K562 (cell line): ENCODE data around the gene ZBTB22. TPM values are rescaled to one million over a fixed set of nuclear protein-coding genes. Genes with fewer than 3 reads are reported as not detected.

Experiments used
- DIDO1 ChIP-seq: fragments of 450-650 bp; IDR thresholded peaks from 2 replicates; pipeline ENCODE4 v1.6.1; 2016; ENCODE audit warnings: low read depth, missing biosample characterization, missing genetic modification characterization
- FOXK1 ChIP-seq: sonication (generic); formaldehyde crosslinking; IDR thresholded peaks from 2 replicates; pipeline ENCODE4 v1.8.0; 2022; ENCODE audit warnings: missing genetic modification reagents, mild to moderate bottlenecking, borderline replicate concordance
- HDAC2 ChIP-seq: fragments of 450-650 bp; IDR thresholded peaks from 2 replicates; pipeline ENCODE4 v1.6.1; 2016; ENCODE audit warnings: mild to moderate bottlenecking
- ILF3 ChIP-seq: fragments of 450-650 bp; IDR thresholded peaks from 2 replicates; pipeline ENCODE4 v1.6.1; 2018; ENCODE audit warnings: antibody characterized with exemption, mild to moderate bottlenecking, moderate library complexity, borderline replicate concordance
- KAT2B ChIP-seq: IDR thresholded peaks from one replicate; pipeline ENCODE4 v1.6.1; 2012; ENCODE audit warnings: low read depth, mild to moderate bottlenecking, control low read depth, inconsistent platforms, low read length, moderate library complexity
- KDM5B ChIP-seq: fragments of 200-600 bp; sonication (generic); IDR thresholded peaks from 2 replicates; pipeline ENCODE4 v1.6.1; 2012; ENCODE audit warnings: low read depth, mild to moderate bottlenecking, moderate library complexity, low read length, control low read depth, inconsistent platforms; ENCODE audit not compliant: insufficient replicate concordance
- MECOM ChIP-seq: fragments of 250-450 bp; sonication (Bioruptor Pico); IDR thresholded peaks from 2 replicates; pipeline ENCODE4 v1.8.0; 2022; ENCODE audit warnings: inconsistent platforms
- NCOA1 ChIP-seq: fragments of 450-650 bp; IDR thresholded peaks from 2 replicates; pipeline ENCODE4 v1.6.1; 2016; ENCODE audit warnings: low read depth
- RB1 ChIP-seq: fragments of 450-650 bp; IDR thresholded peaks from 2 replicates; pipeline ENCODE4 v1.6.1; 2017; ENCODE audit warnings: low read depth, mild to moderate bottlenecking
- RFX7 ChIP-seq: fragments of 250-450 bp; sonication (Bioruptor Pico); IDR thresholded peaks from 2 replicates; pipeline ENCODE4 v1.5.1; 2021; ENCODE audit warnings: mild to moderate bottlenecking
- ZNF197 ChIP-seq: fragments of 200-800 bp; sonication (Bioruptor generic); IDR thresholded peaks from 2 replicates; pipeline ENCODE4 v1.6.1; 2016; ENCODE audit warnings: low read depth, missing genetic modification characterization, missing compliant biosample characterization
- ZNF551 ChIP-seq: fragments of 250-450 bp; sonication (Bioruptor Pico); IDR thresholded peaks from 2 replicates; pipeline ENCODE4 v1.5.0; 2021; ENCODE audit warnings: mild to moderate bottlenecking, moderate library complexity
- ZNF717 ChIP-seq: fragments of 250-450 bp; sonication (Bioruptor Pico); IDR thresholded peaks from 2 replicates; pipeline ENCODE4 v1.5.0; 2021
- ZSCAN32 ChIP-seq: fragments of 450-650 bp; formaldehyde crosslinking; IDR thresholded peaks from 2 replicates; pipeline ENCODE4 v1.4.0; 2020; ENCODE audit warnings: mild to moderate bottlenecking, moderate library complexity
- polyA plus RNA-seq, 8 experiments: library from polyadenylated mRNA; depleted of rRNA in 4 of 8; stranded (reverse) in 5 of 8; unstranded in 3 of 8; fragments of >200 nt; fragmentation: Nextera tagmentation in 2 of 8; fragmentation: Illumina TruSeq in 1 of 8; extraction: Ambion mirVana in 2 of 8; extraction: Trizol in 1 of 8; gene quantifications; 2 replicates each; pipeline versions ENCODE4 v1.2.1 to v1.2.3, GENCODE V29; 2011 to 2014; ENCODE audit warnings: inconsistent platforms in 1 of 8, missing spikeins in 1 of 8
- total RNA-seq, 7 experiments: library from RNA; depleted of rRNA in 6 of 7; stranded (reverse); fragments of >200 nt in 6 of 7; fragmentation: Illumina TruSeq in 2 of 7; extraction: Trizol in 2 of 7; gene quantifications; 2 replicates each; pipeline versions ENCODE4 v1.2.1 to v1.2.3, GENCODE V29; 2011 to 2021; ENCODE audit warnings: low replicate concordance in 1 of 7
- TF ChIP-seq, protein P1 (sequence below): sonication (generic); formaldehyde crosslinking; IDR thresholded peaks from 2 replicates; pipeline ENCODE4 v1.8.1; 2023; ENCODE audit warnings: missing genetic modification reagents, mild to moderate bottlenecking, borderline replicate concordance
- TF ChIP-seq, protein P2 (sequence below): sonication (generic); formaldehyde crosslinking; IDR thresholded peaks from 2 replicates; pipeline ENCODE4 v1.8.0; 2022; ENCODE audit warnings: mild to moderate bottlenecking, missing genetic modification reagents, borderline replicate concordance
- TF ChIP-seq, protein P3 (sequence below): fragments of 250-450 bp; sonication (Bioruptor Pico); IDR thresholded peaks from 2 replicates; pipeline ENCODE4 v1.4.0; 2020; ENCODE audit warnings: borderline replicate concordance
- TF ChIP-seq, protein P4 (sequence below): sonication (generic); formaldehyde crosslinking; IDR thresholded peaks from 2 replicates; pipeline ENCODE4 v1.8.0; 2022; ENCODE audit warnings: mild to moderate bottlenecking, missing genetic modification reagents

ZBTB22 gene
- total and polyA plus RNA-seq, 9 of the 15 experiments (the other 6 are each of a cell fraction or from before 2014, with no cell fraction given), result 0.21 to 11.9 (median 7.1) TPM

DNA sequence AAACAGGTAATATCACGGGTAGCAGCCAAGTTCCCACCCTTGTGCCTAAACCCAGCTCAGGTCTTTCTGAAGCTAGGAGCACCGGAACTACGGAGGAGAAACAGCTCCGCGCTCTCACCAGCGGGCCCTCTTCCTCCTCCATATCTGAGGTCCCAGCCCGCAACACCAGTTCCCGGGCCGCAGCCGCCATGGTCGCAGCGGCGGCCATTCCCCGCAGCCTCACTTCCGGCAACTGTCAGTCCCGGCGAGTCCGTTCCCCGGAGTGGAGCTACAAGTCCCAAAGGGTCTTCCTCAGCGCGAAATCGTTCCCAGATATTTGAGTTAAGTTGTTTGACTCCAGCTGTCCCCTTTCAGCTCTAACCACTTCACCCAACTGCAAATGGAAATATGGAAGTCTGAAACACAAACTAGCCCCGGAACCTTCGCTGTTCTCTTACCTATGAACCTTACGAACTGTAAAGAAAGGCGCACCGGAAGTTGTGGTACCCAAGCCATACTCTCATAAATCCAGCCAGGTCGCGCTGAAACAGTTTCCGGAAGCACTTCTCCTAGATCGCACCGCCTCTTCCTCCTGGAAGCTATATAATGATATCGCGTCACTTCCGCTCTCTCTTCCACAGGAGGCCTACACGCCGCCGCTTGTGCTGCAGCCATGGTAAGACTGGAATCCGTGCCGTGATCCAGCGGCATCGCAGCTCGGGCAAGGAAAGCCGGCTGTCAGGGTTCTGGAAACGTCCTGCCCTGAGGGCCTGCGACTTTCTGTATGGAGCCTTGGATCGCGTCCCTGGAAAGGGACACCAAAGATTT lies 45.9 kb downstream of the ZBTB22 start, which contains the start of the genes RPS18 and VPS52 (continued):
- TF ChIP-seq, protein P1, sequence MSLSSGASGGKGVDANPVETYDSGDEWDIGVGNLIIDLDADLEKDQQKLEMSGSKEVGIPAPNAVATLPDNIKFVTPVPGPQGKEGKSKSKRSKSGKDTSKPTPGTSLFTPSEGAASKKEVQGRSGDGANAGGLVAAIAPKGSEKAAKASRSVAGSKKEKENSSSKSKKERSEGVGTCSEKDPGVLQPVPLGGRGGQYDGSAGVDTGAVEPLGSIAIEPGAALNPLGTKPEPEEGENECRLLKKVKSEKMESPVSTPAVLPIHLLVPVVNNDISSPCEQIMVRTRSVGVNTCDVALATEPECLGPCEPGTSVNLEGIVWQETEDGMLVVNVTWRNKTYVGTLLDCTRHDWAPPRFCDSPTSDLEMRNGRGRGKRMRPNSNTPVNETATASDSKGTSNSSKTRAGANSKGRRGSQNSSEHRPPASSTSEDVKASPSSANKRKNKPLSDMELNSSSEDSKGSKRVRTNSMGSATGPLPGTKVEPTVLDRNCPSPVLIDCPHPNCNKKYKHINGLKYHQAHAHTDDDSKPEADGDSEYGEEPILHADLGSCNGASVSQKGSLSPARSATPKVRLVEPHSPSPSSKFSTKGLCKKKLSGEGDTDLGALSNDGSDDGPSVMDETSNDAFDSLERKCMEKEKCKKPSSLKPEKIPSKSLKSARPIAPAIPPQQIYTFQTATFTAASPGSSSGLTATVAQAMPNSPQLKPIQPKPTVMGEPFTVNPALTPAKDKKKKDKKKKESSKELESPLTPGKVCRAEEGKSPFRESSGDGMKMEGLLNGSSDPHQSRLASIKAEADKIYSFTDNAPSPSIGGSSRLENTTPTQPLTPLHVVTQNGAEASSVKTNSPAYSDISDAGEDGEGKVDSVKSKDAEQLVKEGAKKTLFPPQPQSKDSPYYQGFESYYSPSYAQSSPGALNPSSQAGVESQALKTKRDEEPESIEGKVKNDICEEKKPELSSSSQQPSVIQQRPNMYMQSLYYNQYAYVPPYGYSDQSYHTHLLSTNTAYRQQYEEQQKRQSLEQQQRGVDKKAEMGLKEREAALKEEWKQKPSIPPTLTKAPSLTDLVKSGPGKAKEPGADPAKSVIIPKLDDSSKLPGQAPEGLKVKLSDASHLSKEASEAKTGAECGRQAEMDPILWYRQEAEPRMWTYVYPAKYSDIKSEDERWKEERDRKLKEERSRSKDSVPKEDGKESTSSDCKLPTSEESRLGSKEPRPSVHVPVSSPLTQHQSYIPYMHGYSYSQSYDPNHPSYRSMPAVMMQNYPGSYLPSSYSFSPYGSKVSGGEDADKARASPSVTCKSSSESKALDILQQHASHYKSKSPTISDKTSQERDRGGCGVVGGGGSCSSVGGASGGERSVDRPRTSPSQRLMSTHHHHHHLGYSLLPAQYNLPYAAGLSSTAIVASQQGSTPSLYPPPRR (CRISPR knock-in tag), result no peak; the same call in 1 of the 2 replicates
- TF ChIP-seq, protein P2, sequence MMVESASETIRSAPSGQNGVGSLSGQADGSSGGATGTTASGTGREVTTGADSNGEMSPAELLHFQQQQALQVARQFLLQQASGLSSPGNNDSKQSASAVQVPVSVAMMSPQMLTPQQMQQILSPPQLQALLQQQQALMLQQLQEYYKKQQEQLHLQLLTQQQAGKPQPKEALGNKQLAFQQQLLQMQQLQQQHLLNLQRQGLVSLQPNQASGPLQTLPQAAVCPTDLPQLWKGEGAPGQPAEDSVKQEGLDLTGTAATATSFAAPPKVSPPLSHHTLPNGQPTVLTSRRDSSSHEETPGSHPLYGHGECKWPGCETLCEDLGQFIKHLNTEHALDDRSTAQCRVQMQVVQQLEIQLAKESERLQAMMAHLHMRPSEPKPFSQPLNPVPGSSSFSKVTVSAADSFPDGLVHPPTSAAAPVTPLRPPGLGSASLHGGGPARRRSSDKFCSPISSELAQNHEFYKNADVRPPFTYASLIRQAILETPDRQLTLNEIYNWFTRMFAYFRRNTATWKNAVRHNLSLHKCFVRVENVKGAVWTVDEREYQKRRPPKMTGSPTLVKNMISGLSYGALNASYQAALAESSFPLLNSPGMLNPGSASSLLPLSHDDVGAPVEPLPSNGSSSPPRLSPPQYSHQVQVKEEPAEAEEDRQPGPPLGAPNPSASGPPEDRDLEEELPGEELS (CRISPR knock-in tag), result peak; percentile 58; the same call in 1 of the 2 replicates
- TF ChIP-seq RB1, result peak; percentile 67
- peak; percentile 83 for TF ChIP-seq KAT2B
- TF ChIP-seq DIDO1 (tag), result peak; percentile 93
- TF ChIP-seq, protein P3, sequence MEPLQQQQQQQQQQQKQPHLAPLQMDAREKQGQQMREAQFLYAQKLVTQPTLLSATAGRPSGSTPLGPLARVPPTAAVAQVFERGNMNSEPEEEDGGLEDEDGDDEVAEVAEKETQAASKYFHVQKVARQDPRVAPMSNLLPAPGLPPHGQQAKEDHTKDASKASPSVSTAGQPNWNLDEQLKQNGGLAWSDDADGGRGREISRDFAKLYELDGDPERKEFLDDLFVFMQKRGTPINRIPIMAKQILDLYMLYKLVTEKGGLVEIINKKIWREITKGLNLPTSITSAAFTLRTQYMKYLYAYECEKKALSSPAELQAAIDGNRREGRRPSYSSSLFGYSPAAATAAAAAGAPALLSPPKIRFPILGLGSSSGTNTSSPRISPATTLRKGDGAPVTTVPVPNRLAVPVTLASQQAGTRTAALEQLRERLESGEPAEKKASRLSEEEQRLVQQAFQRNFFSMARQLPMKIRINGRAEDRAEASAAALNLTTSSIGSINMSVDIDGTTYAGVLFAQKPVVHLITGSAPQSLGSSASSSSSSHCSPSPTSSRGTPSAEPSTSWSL (CRISPR knock-in tag), result no peak
- 0 out of 2 replicates have a peak, but pooled peaks have one; percentile 58 for TF ChIP-seq ZSCAN32 (CRISPR knock-in tag)
- TF ChIP-seq KDM5B, result peak; percentile 100
- peak; percentile 100 for TF ChIP-seq NCOA1
- TF ChIP-seq, protein P4, sequence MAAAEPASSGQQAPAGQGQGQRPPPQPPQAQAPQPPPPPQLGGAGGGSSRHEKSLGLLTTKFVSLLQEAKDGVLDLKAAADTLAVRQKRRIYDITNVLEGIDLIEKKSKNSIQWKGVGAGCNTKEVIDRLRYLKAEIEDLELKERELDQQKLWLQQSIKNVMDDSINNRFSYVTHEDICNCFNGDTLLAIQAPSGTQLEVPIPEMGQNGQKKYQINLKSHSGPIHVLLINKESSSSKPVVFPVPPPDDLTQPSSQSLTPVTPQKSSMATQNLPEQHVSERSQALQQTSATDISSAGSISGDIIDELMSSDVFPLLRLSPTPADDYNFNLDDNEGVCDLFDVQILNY (CRISPR knock-in tag), result no peak
- TF ChIP-seq MECOM (CRISPR knock-in tag), result peak; percentile 71
- TF ChIP-seq RFX7, result no peak
- TF ChIP-seq FOXK1 (CRISPR knock-in tag), result peak; percentile 88
- TF ChIP-seq ZNF197 (CRISPR knock-in tag), result peak; percentile 89
- TF ChIP-seq ZNF551 (CRISPR knock-in tag), result no peak
- no peak for TF ChIP-seq ILF3
- peak; percentile 16; the same call in 1 of the 2 replicates for TF ChIP-seq HDAC2
- TF ChIP-seq ZNF717 (CRISPR knock-in tag), result peak; percentile 86
